WI38 (cell line): ENCODE measurements around the gene SRC.

Source experiments
- H3K4me3 ChIP-seq: 2 replicates; pipeline ENCODE4 v1.5.1; 2011; ENCODE audit warnings: low read depth, mild to moderate bottlenecking, control low read depth, low read length
- TF ChIP-seq, protein P1 (sequence below): IDR thresholded peaks from 2 replicates; pipeline ENCODE4 v1.5.1; 2012; ENCODE audit warnings: low read depth, mild to moderate bottlenecking, control low read depth, low read length

SRC gene

DNA sequence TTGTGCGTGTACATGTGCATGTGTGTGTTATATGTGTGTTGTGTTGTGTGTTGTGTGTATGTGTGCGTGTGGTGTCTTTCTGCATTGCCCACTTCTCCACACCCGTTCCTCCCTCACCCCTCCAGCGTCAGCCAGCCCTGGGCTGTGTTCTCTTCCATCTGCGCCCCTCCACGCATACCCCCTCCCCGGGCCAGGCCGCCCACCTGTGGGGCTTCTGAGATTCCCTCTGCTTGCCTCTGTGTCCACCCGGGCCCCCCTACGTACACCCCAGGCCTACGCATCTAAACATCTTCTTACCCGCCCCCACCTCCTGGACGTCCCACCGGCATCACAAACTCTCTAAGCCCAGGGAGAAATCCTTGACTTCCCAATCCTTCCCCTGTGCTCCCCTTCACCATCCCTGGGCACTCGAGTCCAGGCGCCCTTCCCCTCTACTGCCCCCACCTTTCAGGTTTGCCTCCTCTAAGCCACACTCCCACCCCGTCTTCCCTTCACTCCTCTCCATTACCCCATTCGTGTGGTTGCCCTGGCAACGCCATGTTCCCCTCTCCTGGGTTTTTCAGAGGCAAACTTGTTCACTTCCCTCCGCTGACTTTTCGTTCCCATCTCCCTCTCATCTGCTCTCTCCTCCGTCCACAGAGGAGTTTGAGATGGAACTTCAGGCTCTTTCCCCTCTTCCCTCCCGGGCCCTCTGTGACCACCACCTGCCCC is 93.4 kb downstream of the SRC start:
- no peak overlapping the region for H3K4me3 ChIP-seq
- TF ChIP-seq, protein P1, sequence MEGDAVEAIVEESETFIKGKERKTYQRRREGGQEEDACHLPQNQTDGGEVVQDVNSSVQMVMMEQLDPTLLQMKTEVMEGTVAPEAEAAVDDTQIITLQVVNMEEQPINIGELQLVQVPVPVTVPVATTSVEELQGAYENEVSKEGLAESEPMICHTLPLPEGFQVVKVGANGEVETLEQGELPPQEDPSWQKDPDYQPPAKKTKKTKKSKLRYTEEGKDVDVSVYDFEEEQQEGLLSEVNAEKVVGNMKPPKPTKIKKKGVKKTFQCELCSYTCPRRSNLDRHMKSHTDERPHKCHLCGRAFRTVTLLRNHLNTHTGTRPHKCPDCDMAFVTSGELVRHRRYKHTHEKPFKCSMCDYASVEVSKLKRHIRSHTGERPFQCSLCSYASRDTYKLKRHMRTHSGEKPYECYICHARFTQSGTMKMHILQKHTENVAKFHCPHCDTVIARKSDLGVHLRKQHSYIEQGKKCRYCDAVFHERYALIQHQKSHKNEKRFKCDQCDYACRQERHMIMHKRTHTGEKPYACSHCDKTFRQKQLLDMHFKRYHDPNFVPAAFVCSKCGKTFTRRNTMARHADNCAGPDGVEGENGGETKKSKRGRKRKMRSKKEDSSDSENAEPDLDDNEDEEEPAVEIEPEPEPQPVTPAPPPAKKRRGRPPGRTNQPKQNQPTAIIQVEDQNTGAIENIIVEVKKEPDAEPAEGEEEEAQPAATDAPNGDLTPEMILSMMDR, result no peak

DNA sequence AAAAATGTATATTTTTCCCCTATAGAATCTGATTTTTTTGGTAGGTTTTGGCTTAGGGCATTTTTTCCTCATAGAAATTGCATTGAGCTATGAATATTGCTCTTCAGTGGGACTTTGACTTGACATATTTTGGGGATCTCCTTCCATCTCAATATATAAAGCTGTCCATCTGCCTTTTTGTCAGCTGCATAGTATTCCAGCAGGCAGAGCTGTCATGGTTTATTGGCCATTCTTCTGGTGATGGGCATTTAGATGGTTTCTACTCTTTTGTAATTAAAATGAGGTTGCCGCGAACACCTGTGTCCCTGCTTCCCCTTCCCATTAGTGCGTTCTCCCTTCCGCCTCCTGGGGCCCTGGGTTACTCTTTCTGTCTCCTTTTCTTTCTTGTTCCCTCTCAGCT is 95.1 kb downstream of the SRC start:
- TF ChIP-seq, protein P1, result no peak
- no peak overlapping the region for H3K4me3 ChIP-seq

DNA sequence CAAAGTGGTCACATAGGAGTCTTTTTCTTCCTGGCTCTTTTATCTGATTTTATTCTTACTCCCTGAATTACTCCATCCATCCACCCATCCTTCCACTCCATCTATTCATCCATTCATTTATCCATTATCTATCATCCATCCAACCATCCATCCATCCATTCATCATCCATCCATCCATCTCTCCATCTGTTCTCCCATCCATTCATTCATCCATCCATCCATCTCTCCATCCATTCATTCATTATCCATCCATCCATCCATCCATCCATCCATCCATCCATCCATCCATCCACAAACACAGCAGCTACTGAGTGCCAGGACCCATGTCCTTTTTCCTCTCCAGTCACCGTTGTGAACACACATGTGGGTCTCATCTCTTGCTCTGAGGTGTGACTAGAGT is 96.6 kb downstream of the SRC start:
- H3K4me3 ChIP-seq, result no peak overlapping the region
- TF ChIP-seq, protein P1, result no peak

DNA sequence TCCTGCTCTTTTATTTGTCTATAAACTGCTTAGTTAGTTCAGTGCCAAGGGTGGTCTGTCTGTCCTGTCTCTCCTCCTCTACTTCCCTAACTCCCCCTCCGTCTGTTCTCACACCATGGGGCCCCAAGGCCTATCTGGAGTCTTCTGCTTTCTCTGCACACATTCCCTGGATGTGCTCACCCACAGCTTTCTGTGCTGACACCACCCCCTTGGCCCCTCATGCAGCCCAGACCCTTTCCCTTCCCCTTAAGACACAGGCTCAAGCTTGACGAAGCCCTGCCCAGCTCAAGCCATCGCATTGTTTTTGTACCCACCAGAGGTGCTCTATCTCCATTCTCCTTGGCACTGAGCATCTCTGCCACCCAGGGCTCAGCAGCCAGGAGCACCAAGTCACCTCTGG is 97.0 kb downstream of the SRC start:
- TF ChIP-seq, protein P1, result no peak
- no peak overlapping the region for H3K4me3 ChIP-seq

DNA sequence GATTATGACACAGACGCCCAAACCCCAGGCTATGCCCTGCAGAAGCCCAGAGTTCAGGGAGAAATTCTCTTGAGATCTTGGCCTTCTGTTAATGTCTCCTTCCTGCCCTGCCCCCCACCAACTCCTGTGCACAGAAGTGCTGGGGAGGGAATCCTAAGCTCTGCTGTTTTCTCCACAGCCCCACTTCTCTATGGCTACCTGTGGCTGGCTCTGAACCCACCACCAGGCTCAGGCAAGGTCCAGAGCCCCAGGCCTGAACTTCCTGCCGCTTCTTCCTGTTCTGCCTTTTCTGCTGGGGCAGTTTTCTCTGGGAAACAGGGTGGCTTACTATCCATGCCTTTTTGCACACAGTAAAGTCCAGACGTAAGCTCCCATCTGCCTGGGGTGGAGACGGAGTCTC is 97.7 kb downstream of the SRC start:
- TF ChIP-seq, protein P1, result no peak
- H3K4me3 ChIP-seq, result no peak overlapping the region

DNA sequence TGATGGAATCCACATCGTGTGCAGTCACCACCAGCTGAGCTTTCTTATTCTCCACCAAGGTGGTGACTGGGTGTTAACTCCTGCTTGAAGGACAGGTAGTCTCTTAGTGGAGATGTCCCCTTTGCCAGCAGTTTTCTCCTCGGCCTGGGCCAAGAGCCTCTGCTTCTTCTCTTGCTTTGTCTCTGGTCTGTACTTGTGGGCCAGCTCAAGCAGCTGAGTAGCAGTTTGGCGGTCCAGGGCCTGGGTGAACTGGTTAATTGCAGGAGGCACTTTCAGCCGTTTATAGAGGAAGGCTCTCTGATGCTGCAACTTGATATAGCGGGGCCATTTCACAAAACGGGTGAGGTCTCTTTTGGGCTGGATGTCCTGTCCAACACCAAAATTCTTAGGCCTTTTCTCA is 99.1 kb downstream of the SRC start:
- no peak overlapping the region for H3K4me3 ChIP-seq
- TF ChIP-seq, protein P1, result no peak

DNA sequence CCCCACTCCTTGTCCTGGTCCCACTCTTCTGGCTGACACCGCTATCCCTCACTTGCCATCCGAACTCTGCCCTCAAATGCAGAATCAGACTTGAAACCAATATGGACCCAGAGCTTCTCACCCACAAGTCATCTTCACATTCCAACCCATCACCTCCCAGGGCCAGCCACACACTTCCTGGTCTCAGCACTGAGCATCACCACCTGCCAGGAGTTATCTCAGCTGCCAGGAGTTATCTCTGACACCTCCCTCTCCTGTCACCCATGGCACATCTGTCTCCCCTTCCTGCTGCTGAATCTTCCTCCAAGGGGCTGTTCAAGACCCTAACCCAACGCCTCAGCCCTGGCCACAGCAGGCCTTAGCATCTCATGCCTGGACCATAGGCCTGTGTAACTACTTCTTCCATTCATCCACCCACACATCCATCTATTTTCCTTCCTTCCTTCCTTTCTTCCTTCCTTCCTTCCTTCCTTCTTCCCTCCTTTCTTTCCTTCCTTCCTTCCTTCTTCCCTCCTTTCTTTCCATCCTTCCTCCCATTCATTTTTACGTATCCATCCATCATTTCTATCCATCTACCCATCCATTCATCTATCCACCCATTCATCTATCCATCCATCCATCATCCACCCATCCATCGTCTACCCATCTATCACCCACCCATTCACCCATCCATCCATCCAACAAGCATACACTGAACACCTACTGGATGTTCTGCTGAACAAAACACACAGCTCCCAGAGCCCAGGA is 100.5 kb downstream of the SRC start:
- TF ChIP-seq, protein P1, result no peak
- no peak overlapping the region for H3K4me3 ChIP-seq
